MM.1S (cell line): ENCODE results near the gene NR1H2.

Source experiments
- EZH2 ChIP-seq: fragments of 300-600 bp; sonication (generic); optimal IDR thresholded peaks from 2 replicates; pipeline ENCODE3; 2017; ENCODE audit warnings: low read depth, mild to moderate bottlenecking, antibody characterized with exemption, low read length, mixed read lengths
- EZH2phosphoT487 ChIP-seq: fragments of 300-600 bp; sonication (generic); IDR thresholded peaks from 2 replicates; pipeline ENCODE4 v1.6.1; 2018; ENCODE audit warnings: antibody characterized with exemption, low read length
- TF ChIP-seq, protein P1 (sequence below): fragments of 300-600 bp; sonication (generic); IDR thresholded peaks from 2 replicates; pipeline ENCODE4 v1.5.1; 2016; ENCODE audit warnings: antibody characterized with exemption, low read length, mixed read lengths

DNA sequence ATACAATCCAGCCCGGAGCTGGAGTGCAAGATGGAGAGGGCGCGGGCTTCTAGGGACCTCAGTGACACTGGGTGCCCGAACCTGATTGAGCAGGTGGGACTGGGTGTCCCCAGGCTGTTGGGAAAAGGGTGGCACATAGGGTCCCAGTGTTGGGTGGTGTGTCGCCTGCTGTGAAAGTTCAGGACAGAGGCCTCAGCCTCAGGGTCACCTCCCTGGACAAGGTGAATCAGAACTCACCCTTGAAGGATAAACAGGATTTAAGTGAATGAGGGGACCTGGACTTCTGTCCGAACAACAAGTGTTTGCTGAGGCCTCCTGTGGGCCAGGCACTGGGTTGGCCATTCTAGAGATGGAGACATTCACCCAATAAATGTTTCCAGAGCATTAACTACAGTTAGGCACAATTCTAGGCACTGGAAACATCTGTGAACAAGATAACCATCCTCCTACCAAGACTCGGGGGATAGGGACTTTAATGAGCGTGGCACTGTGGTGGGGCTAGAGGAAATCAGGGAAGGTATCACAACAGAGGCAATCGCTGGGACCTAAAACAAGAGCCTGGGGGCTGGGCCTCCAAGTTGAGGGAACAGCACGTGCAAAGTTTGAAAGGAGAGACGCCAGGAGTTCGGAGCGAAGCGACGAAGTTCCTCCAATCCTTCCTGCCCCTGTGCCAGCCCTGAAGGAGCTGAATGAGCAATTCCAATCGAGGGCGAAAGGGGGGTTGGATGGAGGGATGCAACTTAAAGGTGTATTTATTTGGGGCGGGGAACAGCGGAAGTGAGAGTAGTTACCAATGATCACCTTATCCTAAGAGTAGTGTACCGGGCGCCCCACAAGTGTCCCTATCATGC lies 7.0 kb downstream of the NR1H2 start:
- TF ChIP-seq, protein P1, sequence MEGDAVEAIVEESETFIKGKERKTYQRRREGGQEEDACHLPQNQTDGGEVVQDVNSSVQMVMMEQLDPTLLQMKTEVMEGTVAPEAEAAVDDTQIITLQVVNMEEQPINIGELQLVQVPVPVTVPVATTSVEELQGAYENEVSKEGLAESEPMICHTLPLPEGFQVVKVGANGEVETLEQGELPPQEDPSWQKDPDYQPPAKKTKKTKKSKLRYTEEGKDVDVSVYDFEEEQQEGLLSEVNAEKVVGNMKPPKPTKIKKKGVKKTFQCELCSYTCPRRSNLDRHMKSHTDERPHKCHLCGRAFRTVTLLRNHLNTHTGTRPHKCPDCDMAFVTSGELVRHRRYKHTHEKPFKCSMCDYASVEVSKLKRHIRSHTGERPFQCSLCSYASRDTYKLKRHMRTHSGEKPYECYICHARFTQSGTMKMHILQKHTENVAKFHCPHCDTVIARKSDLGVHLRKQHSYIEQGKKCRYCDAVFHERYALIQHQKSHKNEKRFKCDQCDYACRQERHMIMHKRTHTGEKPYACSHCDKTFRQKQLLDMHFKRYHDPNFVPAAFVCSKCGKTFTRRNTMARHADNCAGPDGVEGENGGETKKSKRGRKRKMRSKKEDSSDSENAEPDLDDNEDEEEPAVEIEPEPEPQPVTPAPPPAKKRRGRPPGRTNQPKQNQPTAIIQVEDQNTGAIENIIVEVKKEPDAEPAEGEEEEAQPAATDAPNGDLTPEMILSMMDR: no peak
- TF ChIP-seq EZH2phosphoT487: no peak
- TF ChIP-seq EZH2: no peak
